Spleen (tissue), 11 donors: ENCODE measurements around the gene COL4A2. TPM values are rescaled to one million over a fixed set of nuclear protein-coding genes. Genes with fewer than 3 reads are reported as not detected.

ENCODE experiments used
- DNase-seq: peaks from one replicate; pipeline ENCODE4 v3.0.0-alpha.2; 2020
- H3K27ac ChIP-seq, 8 donors: fragments of 200-600 bp; sonication (generic) in 7 of 8; 1 replicate in 4 of 8; 2 replicates in 4 of 8; pipeline versions ENCODE4 v1.5.0 to v1.8.0; 2016 to 2021; ENCODE audit warnings: inconsistent platforms in 4 of 8, mild to moderate bottlenecking in 4 of 8, moderate library complexity in 1 of 8
- H3K27me3 ChIP-seq, 7 donors: fragments of 200-600 bp; sonication (generic) in 6 of 7; replicated peaks in 1 of 7; 1 replicate in 4 of 7; 2 replicates in 3 of 7; pipeline versions ENCODE4 v1.5.0 to v1.8.0; 2016 to 2021; ENCODE audit warnings: inconsistent platforms in 3 of 7, mild to moderate bottlenecking in 1 of 7
- H3K36me3 ChIP-seq, 6 donors: fragments of 200-600 bp; sonication (generic) in 5 of 6; 1 replicate in 4 of 6; 2 replicates in 2 of 6; pipeline versions ENCODE4 v1.5.0 to v1.8.0; 2016 to 2021; ENCODE audit warnings: inconsistent platforms in 2 of 6
- H3K4me1 ChIP-seq, 6 donors: fragments of 200-600 bp; sonication (generic) in 5 of 6; 1 replicate in 3 of 6; 2 replicates in 3 of 6; pipeline versions ENCODE4 v1.5.0 to v1.8.0; 2016 to 2021; ENCODE audit warnings: inconsistent platforms in 3 of 6
- H3K4me3 ChIP-seq, 8 donors: fragments of 200-600 bp; sonication (generic) in 7 of 8; 1 replicate in 4 of 8; 2 replicates in 4 of 8; pipeline versions ENCODE4 v1.5.0 to v1.8.0; 2016 to 2021; ENCODE audit warnings: inconsistent platforms in 4 of 8, mild to moderate bottlenecking in 4 of 8, moderate library complexity in 2 of 8
- H3K9me3 ChIP-seq, 8 donors: fragments of 200-600 bp; sonication (generic) in 7 of 8; 1 replicate in 4 of 8; 2 replicates in 4 of 8; pipeline versions ENCODE4 v1.5.0 to v1.8.0; 2016 to 2021; ENCODE audit warnings: inconsistent platforms in 4 of 8
- CTCF ChIP-seq, 11 experiments: fragments of 200-600 bp in 7 of 11; fragments of 450-650 bp in 4 of 11; sonication (generic) in 4 of 11; IDR thresholded peaks in 8 of 11; conservative IDR thresholded peaks in 3 of 11; 1 replicate in 7 of 11; 2 replicates in 4 of 11; pipeline versions ENCODE4 v1.4.0 to v1.8.0; 2016 to 2021; ENCODE audit warnings: antibody characterized with exemption in 11 of 11, inconsistent platforms in 4 of 11, mild to moderate bottlenecking in 1 of 11
- POLR2A ChIP-seq, 3 donors: fragments of 450-650 bp; IDR thresholded peaks; one replicate each; pipeline ENCODE4 v1.5.1; 2017; ENCODE audit warnings: antibody characterized with exemption in 3 of 3, mild to moderate bottlenecking in 1 of 3
- POLR2AphosphoS5 ChIP-seq, 3 donors: sonication (generic); formaldehyde crosslinking; IDR thresholded peaks; one replicate each; pipeline ENCODE4 v1.5.1; 2017; ENCODE audit warnings: antibody characterized with exemption in 3 of 3
- WGBS, 5 donors: extraction: QIAGEN DNeasy Blood & Tissue Kit in 3 of 5; methylation state at CpG; one replicate each; pipeline versions ENCODE4 v1.1.5 to v1.1.7; 2013 to 2018; 5-methylcytosine and 5-hydroxymethylcytosine counted together
- intact Hi-C: fragments of 100-400 bp; cut with DNase I; formaldehyde crosslinking; loops from one replicate; pipeline ENCODE4 v1.15.0; 2023; ENCODE audit warnings: low total_unique reads
- polyA plus RNA-seq, 3 donors: library from polyadenylated mRNA; stranded (reverse); fragments of 200-250 nt; gene quantifications; one replicate each; pipeline ENCODE4 v1.2.1, GENCODE V29; 2013
- total RNA-seq, 7 donors: library from RNA; depleted of rRNA in 3 of 7; stranded (reverse); fragments of >200 nt in 3 of 7; fragmentation: NEBNext Ultra II Directional in 4 of 7; extraction: Animal tissue kit (Norgen Biotek cat#: 25700) in 4 of 7; gene quantifications; one replicate each; pipeline versions ENCODE4 v1.1.0 to v1.2.1, GENCODE V29; 2016 to 2021
- donor health status: healthy with polysubstance abuse.
- donor health status: DM: no; HTN: no; CAD: no; lungs with moderate emphysema.
- donor health status: DM: no; HTN: no; CAD: no.
- donor health status: Bipolar disorder and iron deficiency.
- donor health status: healthy.
- donor health status: DM: no; HTN: no; CAD: no.
- donor health status: DM: yes; HTN: yes; CAD: no.

Gene COL4A2
- total and polyA plus RNA-seq, 10 donors = 52.6 to 712 (median 337) TPM

- Histone ChIP-seq H3K4me1 (peaks cover 6 to 84% (median 55%) of the 10 kb centered on the region in 6 donors), H3K27ac (peak overlapping the region in 7 of 8 donors; percentile 13 to 73 (median 65)), H3K27me3 (peaks cover 0 to 25% (median 0%) of the 10 kb centered on the region in 7 donors), H3K9me3 (no peaks in the 10 kb centered on the region), H3K4me3 (peak overlapping the region in 1 of 8 donors; percentile 4), H3K36me3 (no peaks in the 10 kb centered on the region)
- WGBS, 5 donors = 30 to 48% (median 45%) methylated on average over 6 of the region's 6 CpGs
- no peak for DNase-seq
- intact Hi-C loops = no loop called here
- TF ChIP-seq POLR2AphosphoS5 (IDR thresholded peaks at IDR 0.05) = peak in 2 of 3 donors; percentile 26 to 55
- no peak for TF ChIP-seq POLR2A (IDR thresholded peaks at IDR 0.05)
- TF ChIP-seq CTCF (IDR thresholded peaks at IDR 0.05 in 8 of 11, conservative IDR thresholded peaks at IDR 0.05 in 3 of 11) = no peak
Measured at GRCh38 chr13:110265341-110265681, 41.8 kb upstream of the COL4A2 start.

GRCh38 chr13:110265682-110266430 is 41.2 kb upstream of the COL4A2 start:
- Histone ChIP-seq H3K4me1 (peaks cover 6 to 83% (median 55%) of the 10 kb centered on the region in 6 donors), H3K27ac (peak overlapping the region in 7 of 8 donors; percentile 29 to 73 (median 65)), H3K4me3 (peak overlapping the region in 1 of 8 donors; percentile 4), H3K9me3 (no peaks in the 10 kb centered on the region), H3K36me3 (no peaks in the 10 kb centered on the region), H3K27me3 (peaks cover 0 to 25% (median 0%) of the 10 kb centered on the region in 7 donors)
- TF ChIP-seq CTCF (IDR thresholded peaks at IDR 0.05 in 8 of 11, conservative IDR thresholded peaks at IDR 0.05 in 3 of 11) (no peak), POLR2AphosphoS5 (IDR thresholded peaks at IDR 0.05) (peak; percentile 33 to 63 (median 45))
- 58 to 72% (median 71%) methylated on average over 27 to 38 of the region's 38 CpGs for WGBS, 5 donors
- DNase-seq = no peak
- intact Hi-C loops = no loop called here

GRCh38 chr13:110266431-110266809 is 40.7 kb upstream of the COL4A2 start:
- peaks cover 0 to 20% (median 0%) of the 10 kb centered on the region in 7 donors for H3K27me3 ChIP-seq
- intact Hi-C loops = no loop called here
- DNase-seq = no peak
- TF ChIP-seq CTCF (IDR thresholded peaks at IDR 0.05 in 8 of 11, conservative IDR thresholded peaks at IDR 0.05 in 3 of 11) (no peak), POLR2AphosphoS5 (IDR thresholded peaks at IDR 0.05) (no peak), POLR2A (IDR thresholded peaks at IDR 0.05) (no peak)
- 67 to 80% (median 73%) methylated on average over 8 of the region's 8 CpGs for WGBS, 5 donors
- H3K4me3 ChIP-seq = peak overlapping the region in 1 of 8 donors; percentile 4
- no peaks in the 10 kb centered on the region for H3K9me3 ChIP-seq
- H3K36me3 ChIP-seq = no peaks in the 10 kb centered on the region
- peaks cover 6 to 83% (median 52%) of the 10 kb centered on the region in 6 donors for H3K4me1 ChIP-seq
- peak overlapping the region in 6 of 8 donors; percentile 40 to 73 (median 68) for H3K27ac ChIP-seq

- Histone ChIP-seq H3K4me1 (peaks cover 6 to 78% (median 47%) of the 10 kb centered on the region in 6 donors), H3K4me3 (no peak overlapping the region), H3K36me3 (no peaks in the 10 kb centered on the region), H3K27ac (peak overlapping the region in 5 of 8 donors; percentile 9 to 73 (median 70)), H3K27me3 (peaks cover 0 to 15% (median 0%) of the 10 kb centered on the region in 7 donors), H3K9me3 (no peaks in the 10 kb centered on the region)
- peak; percentile 53 to 57 (median 55) for TF ChIP-seq POLR2AphosphoS5 (IDR thresholded peaks at IDR 0.05)
- no peak for TF ChIP-seq POLR2A (IDR thresholded peaks at IDR 0.05)
- DNase-seq = no peak
- intact Hi-C loops = no loop called here
- 21 to 29% (median 24%) methylated on average over 10 of the region's 10 CpGs for WGBS, 5 donors
Measured at GRCh38 chr13:110266983-110267382, 40.1 kb upstream of the COL4A2 start.
